ENCODE data around the gene PCSK6.

- TF ChIP-seq CTCF (IDR thresholded peaks at IDR 0.05; ENCODE audit: borderline replicate concordance, extremely low read depth, low read length, poor library complexity, severe bottlenecking) (no peak), EZH2 (IDR thresholded peaks at IDR 0.05; ENCODE audit: borderline replicate concordance, low read depth, low read length, severe bottlenecking) (no peak)
These were observed 160.1 kb downstream of the PCSK6 start for GRCh38 chr15:101329309-101329863.
